OCI-LY7 (cell line): ENCODE data around the gene DZIP1.

Experiments
- CTCF ChIP-seq: fragments of 200-600 bp; sonication (generic); conservative IDR thresholded peaks from 2 replicates; pipeline ENCODE4 v1.5.1; 2014; ENCODE audit warnings: mild to moderate bottlenecking, antibody characterized with exemption, low read length, moderate library complexity, mixed read lengths
- EZH2phosphoT487 ChIP-seq: fragments of 200-600 bp; sonication (generic); IDR thresholded peaks from 2 replicates; pipeline ENCODE4 v1.6.1; 2018; ENCODE audit warnings: low read depth, borderline replicate concordance, mild to moderate bottlenecking, mixed run types, antibody characterized with exemption, low read length, moderate library complexity, mixed read lengths

- TF ChIP-seq CTCF, result no peak
- TF ChIP-seq EZH2phosphoT487, result no peak
Observed at GRCh38 chr13:95552539-95553441, 91.7 kb downstream of the DZIP1 start, which contains the start of gene CLDN10.
